WTC11 (cell line): ENCODE measurements around the gene MYL3.
"Not testable (repeated sequence)": the region's sequence is repeated elsewhere in the genome, so short reads cannot be mapped to it uniquely, and the experiment has no call there.

Experiments used
- ATF2 ChIP-seq: sonication (generic); formaldehyde crosslinking; IDR thresholded peaks from 2 replicates; pipeline ENCODE4 v1.8.1; 2022; ENCODE audit warnings: low read depth, missing genetic modification reagents, borderline replicate concordance
- CTCF ChIP-seq: fragments of 200-600 bp; IDR thresholded peaks from 2 replicates; pipeline ENCODE4 v1.8.0; 2022; ENCODE audit warnings: antibody characterized with exemption
- IRF2 ChIP-seq: sonication (generic); formaldehyde crosslinking; IDR thresholded peaks from 2 replicates; pipeline ENCODE4 v1.8.0; 2022; ENCODE audit warnings: low read depth, missing genetic modification reagents, borderline replicate concordance
- SMAD4 ChIP-seq: sonication (generic); formaldehyde crosslinking; IDR thresholded peaks from 2 replicates; pipeline ENCODE4 v1.8.0; 2022; ENCODE audit warnings: mild to moderate bottlenecking, missing genetic modification reagents

GRCh38 chr3:46823314-46823713, 39.9 kb downstream of the MYL3 start:
- not testable (repeated sequence) for TF ChIP-seq SMAD4 (CRISPR knock-in tag); IRF2 (CRISPR knock-in tag); CTCF; ATF2
